Measurements from ENCODE around the gene CCM2L. TPM values are rescaled to one million over a fixed set of nuclear protein-coding genes. Genes with fewer than 3 reads are reported as not detected.

Gene CCM2L
- polyA plus RNA-seq, 2 of the 4 experiments (the other 2 are of a cell fraction) = 0.05 to 0.18 TPM

- TF ChIP-seq CTCF (IDR thresholded peaks at IDR 0.05) (no peak), TP53 (CRISPR knock-in tag; IDR thresholded peaks at IDR 0.05) (no peak)
These were observed 12.0 kb upstream of the CCM2L start (continued) for GRCh38 chr20:31998246-31998645.

GRCh38 chr20:32003325-32003724 lies 6.9 kb upstream of the CCM2L start:
- TF ChIP-seq FOSB (CRISPR knock-in tag; IDR thresholded peaks at IDR 0.05) (no peak), HES2 (IDR thresholded peaks at IDR 0.05) (no peak), EHMT2 (IDR thresholded peaks at IDR 0.05; ENCODE audit: low read depth) (no peak), CHD4 (IDR thresholded peaks at IDR 0.05; ENCODE audit: borderline replicate concordance) (no peak), MAZ (IDR thresholded peaks at IDR 0.05; ENCODE audit: borderline replicate concordance, low read depth, low read length) (no peak), HDAC2 (IDR thresholded peaks at IDR 0.05) (no peak), PHF8 (IDR thresholded peaks at IDR 0.05; ENCODE audit: borderline replicate concordance, low read depth) (no peak), NPAS2 (CRISPR knock-in tag; IDR thresholded peaks at IDR 0.05; ENCODE audit: borderline replicate concordance) (no peak), POLR2A (IDR thresholded peaks at IDR 0.05; ENCODE audit: low read length) (no peak), E2F6 (IDR thresholded peaks at IDR 0.05; ENCODE audit: borderline replicate concordance, low read depth) (no peak), MAFK (IDR thresholded peaks at IDR 0.05; ENCODE audit: partially characterized antibody) (no peak), MAX (IDR thresholded peaks at IDR 0.05) (no peak), KDM1A (IDR thresholded peaks at IDR 0.05; ENCODE audit: low read depth) (no peak)
- WGBS (ENCODE audit: missing lambda C conversion rate) = 67% methylated on average over 2 of the region's 2 CpGs
- CTCF ChIA-PET = interaction anchor here (0.6 to 1.4 kb wide), 3 partner anchors 9 to 466 kb away, joined by 3 to 5 read pairs (median 4); no protein-coding TSS in a partner anchor
- FAIRE-seq (no peak), DNase-seq (ENCODE audit: low read depth in 1 of 2, low spot score in 1 of 2) (no peak), ATAC-seq (no peak)
- no peak overlapping the region for H3K4me2 ChIP-seq
- H3K27ac ChIP-seq = no peak overlapping the region
- no peaks in the 10 kb centered on the region for H3K9me3 ChIP-seq
- H3K4me1 ChIP-seq = no peaks in the 10 kb centered on the region
- no peak overlapping the region for H3K4me3 ChIP-seq
- POLR2A ChIA-PET = no interaction called here

- Histone ChIP-seq H3K4me3 (no peak overlapping the region), H3K27ac (no peak overlapping the region), H3K4me1 (no peaks in the 10 kb centered on the region), H3K4me2 (no peak overlapping the region), H3K9me3 (no peaks in the 10 kb centered on the region)
- DNase-seq (ENCODE audit: low read depth in 1 of 2, low spot score in 1 of 2) = peak in 1 of 2 experiments; percentile 35
- ChIA-PET POLR2A (no interaction called here), CTCF (no interaction called here)
- peak in 1 of 2 experiments; percentile 71; a peak in 3 of 6 replicates for ATAC-seq
- no peak for FAIRE-seq
- TF ChIP-seq PHF8 (IDR thresholded peaks at IDR 0.05; ENCODE audit: borderline replicate concordance, low read depth) (no peak), HDAC2 (IDR thresholded peaks at IDR 0.05) (no peak), MYC (IDR thresholded peaks at IDR 0.05; ENCODE audit: borderline replicate concordance, low read length) (no peak), HOXB13 (CRISPR knock-in tag; IDR thresholded peaks at IDR 0.05; ENCODE audit: low read depth) (no peak), RAD21 (conservative IDR thresholded peaks at IDR 0.05 in 1 of 2, IDR thresholded peaks at IDR 0.05 in 1 of 2) (no peak), NR3C1 (IDR thresholded peaks at IDR 0.05) (no peak), ELK1 (IDR thresholded peaks at IDR 0.05; ENCODE audit: low read depth, low read length) (no peak), HMGXB4 (CRISPR knock-in tag; IDR thresholded peaks at IDR 0.05; ENCODE audit: borderline replicate concordance) (no peak), MAX (IDR thresholded peaks at IDR 0.05) (no peak), REST (IDR thresholded peaks at IDR 0.05) (no peak), CBX8 (IDR thresholded peaks at IDR 0.05) (no peak), POLR2A (IDR thresholded peaks at IDR 0.05; ENCODE audit: low read length) (no peak), JUN (IDR thresholded peaks at IDR 0.05) (no peak)
These were observed 5.3 kb upstream of the CCM2L start for GRCh38 chr20:32004963-32005362.
